Hematopoietic multipotent progenitor cell treated with erythropoietin and hydrocortisone succinate and interleukin-3 and kit ligand, for 6 days (in vitro differentiated cells): ENCODE measurements around the gene SAP130.
"Not testable (repeated sequence)": the region's sequence is repeated elsewhere in the genome, so short reads cannot be mapped to it uniquely, and the experiment has no call there.

Experiments used
- DNase-seq: peaks from one replicate; pipeline ENCODE4 v3.0.0-alpha.2; 2015

The SAP130 gene

DNA sequence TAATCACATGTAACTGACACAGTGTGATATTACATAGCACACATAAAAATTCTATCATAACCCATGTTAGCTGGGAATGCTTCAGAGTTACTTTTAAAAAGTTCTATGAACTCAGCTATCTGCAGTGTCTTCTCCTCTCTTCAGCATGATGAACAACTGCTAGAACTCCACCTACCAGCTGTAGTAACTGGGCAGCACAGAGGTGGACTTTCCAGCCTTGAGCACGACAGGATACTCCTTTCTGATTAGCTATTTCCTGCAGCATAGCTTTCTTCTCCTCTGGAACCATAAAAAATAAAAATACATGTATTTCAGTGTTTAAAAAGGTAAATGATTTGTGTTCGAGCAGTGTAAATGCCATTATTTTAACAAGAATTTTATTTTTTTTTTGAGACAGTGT, 82.6 kb downstream of the SAP130 start:
- no peak for DNase-seq

DNA sequence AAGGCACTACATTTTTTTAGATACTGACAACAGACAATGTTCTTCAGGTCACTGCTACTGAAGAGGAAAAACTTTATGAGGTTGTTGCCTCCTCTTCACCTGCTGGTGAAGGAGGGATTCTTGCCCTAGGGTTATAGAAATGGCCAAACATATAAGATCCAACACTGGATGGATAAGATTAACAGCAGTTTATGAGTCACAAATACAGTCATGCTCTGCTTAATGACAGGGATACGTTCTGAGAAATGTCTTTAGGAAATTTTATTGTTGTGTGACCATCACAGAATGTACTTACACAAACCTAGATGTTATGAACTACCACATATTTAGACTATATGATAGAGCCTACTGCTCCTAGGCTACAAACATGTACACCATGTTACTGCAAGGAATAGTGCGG, 84.7 kb downstream of the SAP130 start:
- no peak for DNase-seq

DNA sequence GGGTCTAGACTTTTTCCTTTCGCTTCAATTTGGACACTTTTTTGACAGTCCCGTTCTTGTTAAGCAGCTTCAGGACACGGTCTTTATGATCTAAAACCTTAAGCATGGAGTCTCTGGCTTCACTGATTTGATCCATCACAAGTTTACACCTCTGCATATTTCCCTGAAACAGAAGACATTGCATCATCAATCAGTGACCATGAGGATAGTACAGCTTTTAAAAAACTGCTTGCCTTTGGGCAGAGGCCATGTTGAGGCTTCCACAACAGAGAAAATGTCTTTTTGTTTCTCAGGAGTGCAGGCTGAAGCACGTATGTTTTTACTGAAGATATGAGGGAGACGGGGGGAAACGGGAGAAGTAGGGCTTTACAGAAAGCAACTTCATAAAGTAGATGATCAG, 85.9 kb downstream of the SAP130 start:
- DNase-seq = no peak

DNA sequence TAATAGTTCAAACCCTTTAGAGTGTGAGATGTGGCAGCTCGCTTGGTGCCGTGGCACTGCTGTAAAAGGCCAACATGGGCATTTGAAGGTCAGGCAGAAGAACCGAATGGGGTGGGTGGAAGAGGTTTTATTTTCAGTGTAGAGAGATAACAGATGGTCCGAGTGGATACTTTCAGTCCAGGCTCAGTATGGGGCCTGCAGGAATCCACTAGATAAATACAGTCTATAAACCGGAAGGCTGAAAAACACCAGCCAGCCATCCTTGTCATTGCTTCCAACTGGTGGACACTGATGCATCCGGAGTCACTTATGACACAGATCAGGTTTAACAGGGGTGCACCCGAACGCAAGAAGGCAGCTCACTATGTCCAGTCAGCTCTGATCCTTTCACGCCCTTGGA, 86.4 kb downstream of the SAP130 start:
- no peak for DNase-seq

DNA sequence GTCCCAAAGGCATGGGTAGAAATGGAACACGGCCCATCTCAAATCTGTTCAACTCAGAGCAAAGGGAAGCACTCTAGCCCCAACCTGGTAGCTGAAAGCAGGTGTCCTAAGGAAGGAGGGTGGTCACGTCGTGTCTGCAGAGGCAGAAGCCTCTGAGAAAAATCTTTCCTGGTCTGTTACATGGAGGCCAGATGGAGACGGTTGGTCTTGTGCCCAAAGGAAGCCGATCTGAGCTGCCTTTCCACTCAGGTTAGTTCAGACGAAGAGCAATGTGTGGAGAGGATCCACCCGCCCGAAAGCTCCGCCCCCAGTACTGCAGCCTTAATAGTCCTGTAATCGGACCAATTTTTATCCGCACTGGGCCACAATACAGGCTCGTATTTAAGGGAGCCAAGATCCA, 87.2 kb downstream of the SAP130 start:
- no peak for DNase-seq

DNA sequence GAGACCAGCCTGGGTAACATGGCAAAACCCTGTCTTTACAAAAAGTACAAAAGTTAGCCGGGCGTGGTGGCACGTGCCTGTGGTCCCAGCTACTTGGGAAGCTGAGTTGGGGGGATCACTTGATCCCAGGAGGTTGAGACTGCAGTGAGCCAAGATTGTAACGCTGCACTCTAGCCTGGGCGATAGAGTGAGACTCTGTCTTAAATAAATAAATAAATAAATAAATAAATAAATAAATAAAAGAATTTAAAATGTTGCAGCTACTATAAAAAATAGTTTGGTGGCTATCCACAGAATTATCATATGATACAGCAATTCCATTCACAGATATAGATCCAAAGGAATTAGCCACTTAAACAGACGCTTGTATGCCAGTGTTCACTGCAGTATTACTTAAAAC, 92.5 kb downstream of the SAP130 start:
- no peak for DNase-seq

DNA sequence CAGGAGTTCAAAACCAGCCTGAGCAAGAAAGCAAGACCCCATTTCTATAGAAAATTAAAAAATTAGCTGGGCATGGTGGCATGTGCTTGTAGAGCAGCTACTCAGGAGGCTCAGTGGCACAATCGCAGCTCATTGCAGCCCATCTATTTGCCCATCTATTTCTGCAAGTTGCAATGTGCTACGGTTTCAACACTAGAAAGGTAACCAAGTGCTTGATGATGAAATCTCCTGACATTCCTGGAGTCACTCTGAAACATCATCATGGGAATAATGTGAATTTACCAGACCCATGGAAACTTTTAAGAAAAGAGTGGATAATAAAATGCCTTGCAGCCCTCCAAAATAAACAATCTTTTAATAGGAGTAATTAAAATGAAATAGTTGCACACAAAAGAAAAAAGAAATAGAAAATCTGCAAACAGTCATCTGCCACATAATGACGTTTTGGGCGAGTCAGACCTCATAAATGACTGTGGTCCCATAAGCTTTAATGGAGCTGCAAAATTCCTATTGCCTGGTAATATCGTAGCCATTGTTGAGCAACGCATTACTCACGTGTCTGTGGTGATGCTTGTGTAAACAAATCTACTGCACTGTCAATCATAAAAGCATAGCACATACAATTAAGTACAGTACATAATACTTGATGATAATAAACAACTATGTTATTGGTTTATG, 95.5 kb downstream of the SAP130 start:
- no peak for DNase-seq

DNA sequence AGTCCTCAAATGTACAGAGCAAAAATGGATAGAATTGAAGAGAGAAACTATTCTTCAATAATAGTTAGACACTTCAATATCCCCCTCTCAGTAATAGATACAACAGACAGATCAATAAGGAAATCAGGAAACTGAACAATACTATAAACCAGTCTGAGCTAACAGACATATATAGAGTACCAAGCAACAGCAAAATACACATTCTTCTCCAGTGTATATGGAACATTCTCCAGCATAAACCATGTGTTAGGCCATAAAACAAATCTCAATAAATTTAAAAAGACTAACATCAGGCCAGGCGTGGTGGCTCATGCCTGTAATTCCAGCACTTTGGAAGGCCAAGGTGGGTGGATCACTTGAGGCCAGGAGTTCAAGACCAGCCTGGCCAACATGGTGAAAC, 98.4 kb downstream of the SAP130 start:
- DNase-seq = no peak

DNA sequence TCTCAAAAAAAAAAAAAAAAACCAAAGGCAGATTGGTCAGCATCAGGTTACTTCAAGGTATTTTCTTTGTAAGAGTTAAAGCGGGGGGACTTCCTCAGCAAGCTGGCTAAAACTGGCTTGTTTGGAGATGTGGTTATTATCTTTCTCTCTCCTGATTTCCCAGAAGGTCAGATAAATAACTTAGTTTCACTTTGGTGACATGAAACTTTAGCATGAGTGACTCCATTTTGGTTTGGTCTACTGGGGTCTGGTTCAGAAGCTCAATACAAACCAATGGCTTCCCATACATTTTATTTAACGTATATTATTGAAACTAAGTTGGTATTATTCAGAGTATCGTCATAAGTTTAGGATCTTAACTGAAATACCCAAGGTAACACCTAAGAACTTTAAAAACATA, 100.5 kb downstream of the SAP130 start:
- DNase-seq = no peak

DNA sequence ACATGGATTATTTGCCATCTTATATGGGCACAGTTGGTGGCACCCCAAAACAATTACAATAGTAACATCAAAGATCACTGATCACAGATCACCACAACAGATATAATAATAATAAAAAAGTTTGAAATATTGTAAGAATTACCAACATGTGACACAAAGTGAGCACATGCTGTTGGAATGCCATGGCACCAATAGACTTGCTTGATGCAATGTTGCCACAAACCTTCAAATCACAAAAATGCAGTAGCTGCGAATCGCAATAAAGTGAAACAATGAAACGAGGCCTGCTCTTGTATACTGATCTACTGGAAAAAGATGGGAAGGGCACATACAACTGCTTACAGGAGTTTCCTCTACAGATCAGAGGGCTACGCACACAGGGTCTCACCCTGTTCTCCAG, 109.9 kb downstream of the SAP130 start:
- DNase-seq = no peak

DNA sequence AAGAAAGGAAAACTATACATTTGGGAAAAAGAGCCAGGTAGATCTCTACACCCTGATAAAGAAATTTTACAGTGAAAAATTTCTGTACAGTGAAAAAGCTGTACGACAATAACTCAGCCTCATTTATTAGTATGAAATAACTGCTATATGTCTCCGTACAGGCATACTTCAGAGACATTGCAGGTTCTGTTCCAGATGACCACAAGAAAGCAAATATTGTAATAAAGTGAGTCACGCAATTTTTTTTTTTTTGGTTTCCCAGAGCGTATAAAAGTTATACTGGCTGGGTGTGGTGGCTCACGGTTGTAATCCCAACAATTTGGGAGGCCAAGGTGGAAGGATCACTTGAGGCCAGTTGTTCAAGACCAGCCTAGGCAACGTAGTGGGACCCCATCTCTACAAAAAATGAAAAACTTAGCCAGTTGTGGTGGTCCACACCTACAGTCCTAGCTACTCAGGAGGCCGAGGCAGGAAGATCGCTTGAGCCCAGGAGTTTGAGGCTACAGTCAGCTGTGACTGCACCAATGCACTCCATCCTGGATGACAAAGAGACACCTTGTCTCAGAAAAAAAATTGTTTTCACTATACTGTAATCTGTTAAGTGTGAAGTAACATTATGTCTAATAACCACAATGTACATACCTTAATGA, 113.9 kb downstream of the SAP130 start:
- DNase-seq = no peak

DNA sequence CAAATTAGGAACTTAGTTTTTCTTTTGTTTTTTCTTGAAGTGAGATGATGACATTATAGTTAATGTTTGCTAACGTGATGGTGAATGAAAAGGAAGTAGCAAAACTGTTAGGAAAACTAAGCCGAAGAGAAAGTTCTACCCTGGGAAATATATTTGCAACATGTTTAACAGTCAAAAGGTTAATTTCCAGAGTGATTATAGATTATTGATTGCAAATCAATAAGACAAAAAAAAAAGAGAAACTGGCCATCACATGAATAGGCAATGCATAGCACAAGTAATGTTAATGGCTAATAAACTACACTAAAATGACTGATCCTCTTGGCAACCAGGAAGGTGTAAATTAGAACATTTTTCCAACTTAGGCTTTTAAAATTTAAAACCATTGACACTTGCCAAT, 116.1 kb downstream of the SAP130 start:
- DNase-seq = no peak

DNA sequence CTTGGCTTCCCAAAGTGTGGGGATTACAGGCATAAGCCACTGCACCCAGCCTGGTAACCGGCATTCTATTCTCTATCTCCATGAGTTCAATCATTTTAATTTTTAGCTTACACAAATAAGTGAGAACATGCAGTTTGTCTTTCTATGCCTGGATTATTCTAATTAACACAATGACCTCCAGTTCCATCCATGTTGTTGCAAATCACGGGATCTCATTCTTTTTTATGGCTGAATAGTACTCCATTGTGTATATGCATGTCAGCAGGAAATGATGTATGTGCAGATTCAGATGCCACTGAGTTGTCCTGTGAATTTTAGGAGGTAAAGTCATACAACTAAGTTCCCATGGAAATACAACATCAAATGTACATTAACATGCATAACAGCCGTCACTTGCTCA, 117.4 kb downstream of the SAP130 start:
- no peak for DNase-seq

DNA sequence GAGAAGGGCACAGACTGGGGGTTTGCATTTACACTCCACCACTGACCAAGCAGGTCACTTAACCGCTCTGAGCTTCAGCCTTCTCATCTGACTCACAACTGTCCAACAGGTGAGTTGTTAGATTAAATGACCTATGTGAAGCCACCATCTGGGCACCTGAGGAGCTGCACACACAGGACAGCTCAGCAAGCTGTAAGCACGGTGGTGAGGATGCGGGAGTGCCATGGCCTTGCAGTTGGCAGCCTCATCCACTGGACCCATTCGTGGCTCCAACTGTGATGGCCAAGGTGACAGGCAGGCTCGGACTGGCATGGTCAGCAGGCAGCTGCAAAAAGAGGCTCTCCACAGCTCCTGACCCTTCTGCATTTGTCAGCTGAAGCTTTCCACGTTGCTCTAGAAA, 118.8 kb downstream of the SAP130 start:
- DNase-seq = no peak

DNA sequence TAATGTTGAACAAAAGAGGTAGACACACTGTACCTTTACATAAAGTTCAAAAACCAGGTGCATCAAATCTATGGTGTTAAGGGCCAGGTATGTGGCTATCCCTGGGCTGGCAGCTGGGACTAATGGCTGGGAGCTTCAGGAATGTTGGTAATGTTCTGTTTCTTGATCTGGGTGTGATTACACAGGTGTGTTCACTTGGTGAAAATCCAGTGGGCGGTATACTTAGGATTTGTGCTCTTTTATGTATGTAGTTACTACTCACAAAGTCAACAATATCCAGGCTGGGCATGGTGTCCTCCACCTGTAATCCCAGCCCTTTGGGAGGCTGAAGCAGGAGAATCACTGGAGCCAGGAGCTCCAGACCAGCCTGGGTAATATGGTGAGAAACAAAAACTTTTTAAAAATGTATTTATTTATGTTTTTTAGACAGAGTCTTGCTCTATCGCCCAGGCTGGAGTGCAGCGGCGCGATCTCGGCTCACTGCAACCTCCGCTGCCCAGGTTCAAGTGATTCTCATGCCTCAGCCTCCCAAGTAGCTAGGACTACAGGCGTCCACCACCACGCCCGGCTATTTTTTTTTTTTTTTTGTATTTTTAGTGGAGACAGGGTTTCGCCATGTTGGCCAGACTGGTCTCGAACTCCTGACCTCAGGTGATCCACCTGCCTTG, 120.0 kb downstream of the SAP130 start:
- DNase-seq = not testable (repeated sequence)

DNA sequence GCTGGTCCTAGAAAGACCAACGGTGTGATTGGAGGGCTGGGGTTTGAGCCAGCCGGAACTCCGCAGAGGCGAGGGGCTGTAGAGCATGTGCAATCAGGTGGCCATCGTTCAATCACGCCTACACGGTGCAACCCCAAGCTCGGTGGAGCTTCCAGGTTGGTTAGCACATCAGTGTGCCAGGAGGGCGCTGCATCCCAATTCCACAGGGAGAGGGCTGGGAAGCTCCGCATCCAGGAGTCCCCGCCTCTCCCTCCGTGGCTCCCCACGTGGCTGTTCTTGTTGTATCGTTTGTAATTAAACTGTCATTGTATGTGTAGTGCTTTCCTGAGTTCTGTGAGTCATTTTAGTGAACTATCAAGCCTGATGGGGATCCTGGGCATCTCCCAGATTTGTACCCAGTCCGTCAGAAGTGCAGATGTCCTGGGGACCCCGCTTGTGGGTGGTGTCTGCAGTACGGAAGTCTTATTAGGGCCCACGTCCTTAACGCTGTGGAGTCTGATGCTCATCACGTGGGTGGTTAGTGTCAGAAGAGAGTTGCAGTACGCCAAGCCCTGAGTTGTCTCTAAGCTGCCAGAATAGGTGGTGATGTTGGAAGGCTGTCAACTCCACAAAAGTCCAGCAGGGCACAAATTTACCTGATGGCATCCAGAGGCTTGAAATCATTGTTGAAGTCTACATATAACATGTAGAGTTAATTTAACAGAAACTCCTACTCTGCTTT, 121.5 kb downstream of the SAP130 start:
- DNase-seq = no peak

DNA sequence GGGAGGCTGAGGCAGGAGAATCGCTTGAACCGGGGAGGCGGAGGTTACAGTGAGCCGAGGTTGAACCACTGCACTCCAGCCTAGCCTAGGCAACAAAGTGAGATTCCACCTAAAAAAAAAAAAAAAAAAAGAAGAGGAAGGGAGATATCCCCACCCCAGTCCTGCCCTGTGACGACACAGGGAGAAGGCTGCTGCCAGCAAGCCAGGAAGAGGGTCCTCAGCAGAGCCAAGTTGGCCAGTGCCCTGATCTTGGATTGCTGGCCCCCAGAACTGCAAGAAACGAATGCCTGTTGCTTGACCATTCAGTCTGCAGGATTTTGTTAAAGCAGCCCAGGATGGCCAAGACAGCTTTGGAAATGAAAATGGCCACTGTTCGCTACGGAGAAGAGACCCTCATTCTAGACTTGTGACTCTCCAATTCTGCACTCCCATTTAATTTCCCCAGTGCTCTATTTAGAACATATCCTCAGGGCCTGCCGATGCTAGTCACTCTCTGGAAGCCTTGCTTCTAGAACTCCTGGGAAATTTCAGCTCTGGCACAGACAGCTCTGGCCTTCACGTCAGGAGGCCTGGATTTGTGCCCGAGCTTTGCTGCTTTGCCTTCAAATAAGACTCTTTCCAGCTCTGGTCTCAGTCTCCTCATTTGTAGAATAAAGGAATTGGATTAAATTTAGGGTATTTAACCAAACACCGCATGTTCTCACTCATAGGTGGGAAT, 126.4 kb downstream of the SAP130 start:
- DNase-seq = no peak

DNA sequence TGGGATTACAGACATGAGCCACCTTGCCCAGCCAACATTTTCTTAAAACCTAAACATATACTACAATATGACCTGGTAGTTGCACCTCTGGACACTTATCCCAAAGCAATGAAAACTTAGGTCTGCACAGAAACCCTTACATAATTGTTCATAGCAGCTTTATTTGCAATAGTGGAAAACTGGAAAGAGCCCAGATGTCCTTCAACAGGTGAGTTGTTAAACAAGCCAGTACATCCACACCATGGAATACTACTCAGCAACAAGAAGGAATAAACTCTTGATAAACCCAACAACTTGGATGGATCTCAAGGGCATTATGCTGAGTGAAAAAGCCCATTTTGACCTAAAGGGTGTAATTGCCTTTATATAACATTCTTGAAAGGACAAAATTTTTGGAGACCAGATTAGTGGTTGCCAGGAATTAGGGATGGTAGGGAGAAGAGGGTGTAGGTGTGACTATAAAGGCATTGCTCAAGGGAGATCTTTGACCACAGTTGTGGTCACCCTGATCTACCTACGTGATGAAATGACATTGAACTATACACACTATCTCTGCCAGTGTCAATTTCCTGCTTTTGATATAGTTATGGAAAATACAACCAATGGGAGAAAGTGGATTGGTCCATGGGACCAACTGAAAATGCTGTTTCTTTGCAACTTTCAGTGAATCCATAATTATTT, 130.2 kb downstream of the SAP130 start:
- no peak for DNase-seq

DNA sequence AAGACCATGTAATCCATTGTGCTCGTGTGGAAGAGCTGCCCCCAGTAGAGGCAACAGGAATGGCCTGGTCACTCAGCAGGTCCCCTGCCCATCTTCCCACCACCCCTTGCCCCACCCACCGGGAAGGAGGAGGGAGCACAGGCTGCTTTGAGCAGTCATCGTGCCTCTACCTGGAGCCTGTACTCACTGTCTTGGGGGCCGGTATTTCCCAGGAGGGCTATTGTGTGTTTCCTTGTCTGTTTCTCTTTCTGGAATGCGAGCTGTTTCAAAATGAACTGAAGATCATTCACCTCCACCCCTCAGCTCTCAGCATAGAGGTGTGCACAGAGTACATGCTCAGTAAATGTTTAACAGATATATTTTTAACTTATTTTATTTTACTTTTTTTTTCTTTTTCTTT, 134.4 kb downstream of the SAP130 start:
- DNase-seq = no peak

DNA sequence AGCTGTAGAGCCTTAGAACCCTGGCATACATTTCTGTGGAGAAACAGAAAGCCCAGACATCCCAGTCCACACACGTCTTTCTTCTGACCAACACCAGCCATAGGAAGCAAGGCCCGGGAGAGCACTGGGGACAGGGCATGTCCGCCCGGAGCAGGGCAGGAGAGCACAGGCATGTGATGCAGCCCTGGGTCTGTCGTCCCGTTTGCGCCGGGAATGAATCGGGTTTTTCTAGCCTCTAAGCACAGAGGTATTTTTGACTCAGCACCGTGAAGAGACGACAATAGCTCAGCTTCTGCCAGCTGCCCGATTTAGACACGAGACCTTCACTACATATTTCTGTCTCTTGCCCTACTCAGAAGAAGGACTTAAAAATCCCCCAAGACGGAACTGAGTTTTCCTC, 134.8 kb downstream of the SAP130 start:
- DNase-seq = no peak

DNA sequence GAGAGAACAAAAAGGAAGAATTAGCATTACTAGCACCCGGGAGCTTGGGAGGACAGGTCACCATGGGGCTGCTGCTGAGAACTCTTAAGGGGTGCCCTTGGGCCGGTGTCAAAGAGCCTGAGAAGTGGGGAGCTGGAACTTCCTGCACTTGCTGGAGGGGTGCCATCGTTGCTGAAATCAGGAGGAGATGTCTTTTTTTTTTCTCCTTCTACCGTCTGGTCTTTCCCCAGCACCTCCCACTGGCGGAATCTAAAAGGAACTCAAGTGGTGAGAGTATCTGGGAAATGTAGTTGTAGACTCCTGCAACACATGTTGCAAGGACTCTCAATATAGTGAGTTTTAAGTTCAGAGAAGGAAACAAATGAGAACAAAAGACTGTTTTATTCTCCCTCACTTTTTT, 136.0 kb downstream of the SAP130 start:
- peak; percentile 30 for DNase-seq
